COR-L47 (cell line): ENCODE measurements around the gene OR2AT4.
"Not testable (repeated sequence)": the region's sequence is repeated elsewhere in the genome, so short reads cannot be mapped to it uniquely, and the experiment has no call there.

ENCODE experiments used
- DNase-seq: peaks from one replicate; lab custom pipeline; 2025; lab: John Stamatoyannopoulos, UW

Gene OR2AT4

DNA sequence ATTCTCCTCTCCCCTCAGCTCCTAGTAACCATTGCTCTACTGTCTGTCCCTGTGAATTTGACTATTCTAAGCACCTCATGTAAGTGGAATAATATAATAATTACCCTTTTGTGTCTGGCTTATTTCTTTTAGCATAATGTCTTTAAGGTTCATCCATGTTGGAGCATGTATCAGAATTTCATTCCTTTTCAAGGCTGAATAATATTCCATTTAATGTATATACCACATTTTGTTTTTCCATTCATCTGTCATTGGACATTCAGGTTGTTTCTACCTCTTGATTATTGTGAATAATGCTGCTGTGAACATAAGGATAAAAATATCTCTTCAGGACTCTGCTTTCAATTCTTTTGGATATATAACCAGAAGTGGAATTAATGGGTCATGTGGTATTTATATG, 28.1 kb downstream of the OR2AT4 start:
- DNase-seq: no peak

DNA sequence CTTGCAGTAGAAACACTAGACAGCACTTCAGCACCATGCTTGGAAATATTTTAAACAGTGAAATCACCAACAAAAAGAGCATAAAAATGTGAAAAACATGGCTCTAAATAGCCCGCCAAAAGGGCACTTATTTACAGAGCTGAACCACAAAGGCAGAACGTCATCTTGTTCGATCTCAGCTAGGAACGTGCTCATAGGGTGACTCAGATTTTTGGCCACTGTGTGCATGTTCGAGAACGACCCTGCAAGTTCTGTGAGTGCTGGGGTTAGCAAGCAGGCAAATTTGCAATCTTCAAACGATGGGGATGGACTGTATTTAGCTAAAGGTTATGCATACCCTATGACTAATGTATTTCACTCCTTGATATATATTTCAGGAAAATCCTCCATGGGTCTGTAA, 30.6 kb downstream of the OR2AT4 start:
- no peak for DNase-seq

DNA sequence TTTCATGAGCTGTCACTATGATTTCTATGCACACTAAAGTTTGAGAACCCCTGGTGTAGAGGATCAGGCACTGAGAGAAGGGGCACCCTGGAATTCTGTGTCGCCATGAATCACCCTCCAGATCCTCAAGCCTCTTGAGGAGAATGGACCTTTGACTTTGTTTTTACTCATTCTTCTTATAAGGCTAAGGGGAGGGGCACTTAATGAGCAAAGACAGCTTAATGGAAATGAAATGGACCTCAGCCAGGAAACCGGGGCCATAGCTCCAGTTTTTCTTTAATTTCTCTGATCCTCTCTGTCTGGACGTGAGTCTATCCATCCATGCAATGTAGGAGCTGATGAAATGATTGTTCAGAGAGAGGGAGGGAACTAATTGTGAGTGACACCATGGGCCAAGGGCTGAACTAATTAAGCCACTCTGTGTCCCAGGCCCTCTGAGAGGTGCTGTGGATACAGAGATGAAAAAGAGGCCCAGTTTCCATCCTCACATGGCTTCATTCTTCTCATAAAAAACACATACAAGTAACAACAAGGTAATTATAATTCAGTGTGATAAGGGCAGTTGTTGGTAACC, 32.8 kb downstream of the OR2AT4 start:
- no peak for DNase-seq

DNA sequence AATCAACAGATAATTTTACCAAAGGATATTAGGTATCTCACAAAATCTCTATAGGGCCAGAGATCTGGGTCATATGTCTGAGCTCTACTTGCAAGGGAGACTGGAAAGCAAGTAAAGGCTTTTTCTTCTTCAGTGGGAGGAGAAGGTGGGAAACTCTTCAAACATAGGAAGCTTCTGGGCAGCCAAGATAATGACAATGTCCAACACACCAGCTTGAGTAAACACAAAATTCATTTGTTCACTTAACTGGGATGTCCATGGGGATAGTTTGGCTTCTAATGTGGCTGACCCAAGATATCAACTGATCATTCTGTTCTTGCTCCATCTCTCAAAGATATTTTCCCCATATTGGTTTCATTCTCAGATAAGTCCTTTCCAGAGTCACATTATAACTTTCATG, 37.4 kb downstream of the OR2AT4 start:
- no peak for DNase-seq

DNA sequence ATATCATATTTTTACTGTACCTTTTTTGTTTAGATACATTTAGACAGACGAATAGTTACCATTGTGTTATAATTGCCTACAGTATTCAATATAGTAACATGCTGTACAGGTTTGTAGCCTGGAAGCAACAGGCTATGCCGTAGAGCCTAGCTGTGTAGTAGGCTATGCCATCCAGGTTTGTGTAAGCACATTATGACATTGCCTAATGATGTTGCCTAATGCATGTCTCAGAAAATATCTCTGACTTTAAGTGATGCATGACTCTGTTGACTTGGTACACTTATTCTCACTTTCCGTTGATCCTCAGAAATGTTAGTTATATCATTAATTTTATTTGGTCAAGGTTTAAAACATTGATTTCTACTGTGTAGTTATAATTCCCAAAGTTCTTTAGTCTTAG, 39.9 kb downstream of the OR2AT4 start:
- DNase-seq: no peak

DNA sequence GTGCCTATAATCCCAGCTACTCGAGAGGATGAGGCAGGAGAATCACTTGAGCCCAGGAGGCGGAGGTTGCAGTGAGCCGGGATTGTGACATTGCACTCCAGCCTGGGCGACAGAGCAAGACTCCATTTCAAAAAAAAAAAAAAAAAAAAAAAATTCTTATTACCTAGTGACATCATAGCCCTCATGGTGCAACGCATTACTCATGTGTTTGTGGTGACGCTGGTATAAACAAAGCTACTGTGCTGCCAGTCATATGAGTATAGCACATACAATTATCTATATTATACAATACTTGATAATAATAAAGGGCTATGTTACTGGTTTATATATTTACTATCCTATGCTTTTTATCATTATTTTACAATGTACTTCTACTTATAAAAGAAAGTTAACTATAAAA, 41.2 kb downstream of the OR2AT4 start:
- DNase-seq: no peak

DNA sequence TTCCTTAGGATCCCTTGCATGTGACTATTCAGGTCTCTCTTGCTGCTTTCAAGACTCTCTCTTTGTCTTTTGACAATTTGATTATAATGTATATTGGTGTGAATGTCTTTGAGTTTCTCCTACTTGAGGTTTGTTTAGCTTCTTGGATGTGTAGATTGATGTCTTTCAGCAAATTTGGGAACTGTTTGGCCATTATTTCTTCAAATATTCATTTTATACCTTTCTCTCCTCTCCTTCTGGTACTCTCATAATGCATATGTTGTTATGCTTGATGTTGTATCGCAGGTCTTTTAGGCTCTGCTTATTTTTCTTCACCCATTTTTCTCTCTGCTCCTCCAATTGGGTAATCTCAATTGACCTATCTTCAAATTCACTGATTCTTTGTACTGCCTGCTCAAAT, 44.2 kb downstream of the OR2AT4 start:
- DNase-seq: no peak

DNA sequence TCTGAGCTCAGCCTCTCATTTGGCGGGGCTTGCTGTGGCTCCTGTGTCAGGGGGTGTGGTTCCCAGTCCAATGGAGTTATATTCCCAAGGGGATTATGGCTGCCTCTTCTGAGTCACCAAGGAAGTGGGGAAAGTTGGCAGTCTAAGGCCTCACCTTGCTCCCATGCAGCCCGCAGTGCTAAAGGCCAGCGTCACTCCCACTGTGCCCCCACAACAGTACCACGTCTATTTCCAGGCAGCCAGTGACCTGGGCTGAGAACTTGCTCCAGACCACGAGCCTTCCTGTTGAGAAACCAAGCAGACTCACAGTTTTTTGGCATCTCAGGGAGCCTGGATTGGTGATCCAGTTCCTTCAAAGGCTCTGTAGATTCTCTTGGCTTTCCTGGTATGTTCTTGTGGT, 45.6 kb downstream of the OR2AT4 start:
- DNase-seq: no peak

DNA sequence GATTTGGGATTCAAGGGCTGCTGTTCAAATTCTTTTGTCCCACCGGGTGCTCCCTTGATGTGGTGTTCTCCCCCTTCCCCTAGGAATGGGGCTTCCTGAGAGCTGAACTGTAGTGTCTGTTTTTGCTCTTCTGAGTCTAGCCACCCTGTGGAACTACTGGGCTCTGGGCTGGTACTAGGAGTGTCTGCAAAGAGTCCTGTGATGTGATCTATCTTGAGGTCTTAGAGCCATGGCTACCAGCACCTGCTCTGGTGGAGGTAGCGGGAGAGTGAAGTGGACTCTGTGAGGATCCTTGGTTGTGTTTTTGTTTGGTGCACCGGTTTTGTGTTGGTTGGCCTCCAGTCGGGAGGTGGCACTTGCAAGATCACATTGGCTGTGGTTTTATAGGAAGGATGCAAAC, 46.2 kb downstream of the OR2AT4 start:
- DNase-seq: no peak

DNA sequence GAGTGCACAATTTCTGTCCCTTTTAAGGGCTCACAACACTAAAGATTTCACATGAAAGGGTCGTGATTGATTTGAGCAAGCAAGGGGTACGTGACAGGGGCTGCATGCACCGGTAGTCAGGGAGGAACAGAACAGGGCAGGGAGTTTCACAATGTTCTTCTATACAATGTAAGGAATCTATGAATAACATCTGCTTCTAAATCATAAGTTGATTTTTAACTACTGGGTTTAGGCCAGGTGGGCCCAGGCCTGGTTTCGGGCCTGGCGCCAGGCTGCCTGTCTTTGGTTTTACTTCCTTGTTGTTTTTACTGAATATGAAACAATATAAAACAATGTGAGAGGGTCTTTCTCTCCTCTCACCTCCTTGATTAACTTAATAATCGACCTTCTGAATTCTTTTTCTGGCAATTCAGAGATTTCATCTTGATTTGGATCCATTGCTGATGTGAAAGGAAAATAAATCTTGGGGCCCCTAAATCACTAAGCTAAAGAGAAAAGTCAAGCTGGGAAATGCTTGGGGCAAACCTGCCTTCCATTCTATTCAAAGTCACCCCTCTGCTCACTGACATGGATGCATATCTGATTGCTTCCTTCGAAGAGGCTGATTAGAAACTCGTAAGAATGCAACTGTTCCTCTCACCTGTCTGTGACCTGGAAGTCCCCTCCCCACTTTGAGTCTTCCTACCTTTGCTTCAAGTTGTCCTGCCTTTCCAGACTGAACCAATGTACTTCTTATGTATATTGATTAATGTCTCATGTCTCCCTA, 47.0 kb downstream of the OR2AT4 start:
- DNase-seq: not testable (repeated sequence)

DNA sequence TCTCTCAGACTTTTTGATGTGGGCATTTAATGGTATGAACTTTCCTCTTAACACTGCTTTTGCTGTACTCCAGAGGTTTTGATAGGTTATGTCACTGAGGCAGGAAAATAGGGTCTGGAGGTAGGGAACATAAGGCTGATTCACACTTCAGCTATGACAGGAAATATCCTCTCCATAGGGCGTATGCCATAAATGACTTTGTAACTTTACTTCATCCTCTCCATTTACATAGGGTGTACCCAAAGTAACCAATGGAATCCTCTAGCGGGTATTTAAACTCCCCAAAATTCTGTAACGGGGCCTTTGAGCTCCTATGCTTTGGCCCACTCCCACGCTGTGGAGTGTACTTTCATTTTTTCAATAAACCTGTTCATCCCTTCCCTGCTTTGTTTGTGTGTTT, 49.5 kb downstream of the OR2AT4 start:
- no peak for DNase-seq

DNA sequence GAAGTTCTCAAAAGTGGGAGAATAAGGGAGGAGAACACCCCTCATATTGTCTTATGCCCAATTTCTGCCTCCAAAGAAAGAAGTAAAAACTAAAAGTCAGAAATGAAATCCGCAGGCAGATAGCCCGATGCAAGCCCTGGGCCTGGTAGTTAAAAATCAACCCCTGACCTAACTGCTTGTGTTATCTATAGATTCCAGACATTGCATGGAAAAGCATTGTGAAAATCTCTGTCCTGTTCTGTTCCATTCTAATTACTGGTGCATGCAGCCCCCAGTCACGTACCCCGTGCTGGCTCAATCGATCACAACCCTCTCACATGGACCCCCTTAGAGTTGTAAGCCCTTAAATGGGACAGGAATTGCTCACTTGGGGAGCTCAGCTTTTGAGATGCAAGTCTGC, 50.0 kb downstream of the OR2AT4 start:
- not testable (repeated sequence) for DNase-seq

DNA sequence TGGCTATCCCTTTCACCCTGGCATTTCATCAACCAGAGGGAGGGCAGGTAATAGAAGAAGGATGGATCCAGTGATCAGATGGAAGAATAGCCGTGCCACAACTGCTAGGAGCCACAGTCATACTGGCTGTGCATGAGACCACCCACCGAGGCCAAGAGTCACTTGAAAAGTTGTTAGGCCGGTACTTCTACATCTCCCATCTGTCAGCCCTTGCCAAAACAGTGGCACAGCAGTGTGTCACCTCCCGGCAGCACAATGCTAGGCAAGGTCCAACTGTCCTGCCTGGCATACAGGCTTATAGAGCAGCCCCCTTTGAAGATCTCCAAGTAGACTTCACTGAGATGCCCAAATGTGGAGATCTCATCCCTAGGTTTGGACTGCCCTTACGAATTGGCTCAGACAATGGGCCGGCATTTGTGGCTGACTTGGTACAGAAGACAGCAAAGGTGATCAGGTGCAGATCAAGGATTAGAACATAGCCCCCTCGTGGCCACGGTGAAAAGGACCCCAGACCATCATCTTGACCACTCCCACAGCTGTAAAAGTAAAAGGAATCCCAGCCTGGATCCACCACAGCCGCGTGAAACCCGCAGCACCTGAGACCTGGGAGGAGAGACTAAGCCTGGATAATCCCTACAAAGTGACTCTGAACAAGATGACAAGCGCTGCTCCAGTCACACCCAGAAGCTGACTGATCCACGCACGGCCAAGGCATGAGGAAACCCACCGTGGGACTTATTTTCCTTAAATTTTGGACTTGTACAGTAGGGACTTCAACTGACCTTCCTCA, 52.1 kb downstream of the OR2AT4 start:
- DNase-seq: not testable (repeated sequence)

DNA sequence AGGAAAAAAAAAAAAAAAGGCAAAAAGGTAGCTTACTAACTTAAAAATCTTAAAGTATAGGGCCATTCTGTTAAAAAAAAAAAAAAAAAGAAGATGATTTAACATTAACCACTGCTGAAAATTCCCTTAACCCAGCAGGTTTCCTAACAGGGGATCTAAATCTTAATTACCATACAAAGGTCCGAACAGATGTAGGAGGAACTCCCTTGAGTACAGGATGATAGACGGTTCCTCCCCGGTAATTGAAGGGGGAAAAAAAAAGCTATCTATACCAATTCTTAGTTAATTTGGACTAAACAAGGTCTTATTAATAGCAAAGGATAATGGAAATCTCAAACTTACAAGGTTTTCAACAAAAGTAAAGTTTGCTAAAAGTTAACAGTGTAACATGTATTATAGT, 54.9 kb downstream of the OR2AT4 start:
- not testable (repeated sequence) for DNase-seq

DNA sequence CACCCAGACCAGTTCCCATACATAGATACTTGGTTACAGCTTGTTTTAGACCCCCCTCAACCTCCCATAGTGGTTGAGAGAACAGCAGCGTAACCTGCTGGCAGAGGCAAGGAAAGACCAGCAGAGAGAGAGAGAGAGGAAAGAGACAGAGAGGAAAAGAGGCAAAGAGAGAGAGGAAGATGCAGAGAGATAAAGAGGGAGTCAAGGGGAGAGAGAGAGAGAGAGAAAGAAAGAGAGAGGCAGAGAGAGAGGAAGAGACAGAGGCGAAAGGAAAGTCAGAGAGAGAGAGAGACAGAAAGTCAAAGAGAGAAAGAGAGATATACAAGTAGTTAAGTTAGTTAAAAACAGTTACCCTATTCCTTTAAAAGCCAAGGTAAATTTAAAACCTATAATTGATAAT, 55.4 kb downstream of the OR2AT4 start:
- DNase-seq: no peak

DNA sequence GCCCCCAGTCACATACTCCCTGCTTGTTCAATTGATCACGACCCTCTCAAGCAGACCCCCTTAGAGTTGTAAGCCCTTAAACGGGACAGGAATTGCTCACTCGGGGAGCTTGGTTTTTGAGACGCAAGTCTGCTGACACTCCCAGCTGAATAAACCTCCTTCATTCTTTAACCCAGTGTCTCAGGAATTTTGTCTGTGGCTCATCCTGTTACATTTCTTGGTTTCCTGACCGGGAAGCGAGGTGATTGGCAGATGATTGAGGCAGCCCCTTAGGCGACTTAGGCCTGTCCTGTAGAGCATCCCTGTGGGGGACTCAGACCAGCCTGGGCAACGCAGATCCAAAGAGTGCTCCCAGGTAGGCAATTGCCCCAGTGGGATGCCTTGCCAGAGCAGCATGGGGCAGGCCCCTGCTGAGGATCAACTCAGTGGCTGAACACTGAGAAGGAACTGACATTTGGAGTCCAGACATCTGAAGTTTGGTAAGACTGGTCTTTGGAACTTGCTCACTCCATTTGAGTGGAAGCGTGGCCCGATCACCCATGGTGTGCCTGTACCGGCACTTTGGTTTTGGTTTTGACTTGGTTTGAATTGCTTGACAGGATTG, 56.4 kb downstream of the OR2AT4 start:
- DNase-seq: no peak

DNA sequence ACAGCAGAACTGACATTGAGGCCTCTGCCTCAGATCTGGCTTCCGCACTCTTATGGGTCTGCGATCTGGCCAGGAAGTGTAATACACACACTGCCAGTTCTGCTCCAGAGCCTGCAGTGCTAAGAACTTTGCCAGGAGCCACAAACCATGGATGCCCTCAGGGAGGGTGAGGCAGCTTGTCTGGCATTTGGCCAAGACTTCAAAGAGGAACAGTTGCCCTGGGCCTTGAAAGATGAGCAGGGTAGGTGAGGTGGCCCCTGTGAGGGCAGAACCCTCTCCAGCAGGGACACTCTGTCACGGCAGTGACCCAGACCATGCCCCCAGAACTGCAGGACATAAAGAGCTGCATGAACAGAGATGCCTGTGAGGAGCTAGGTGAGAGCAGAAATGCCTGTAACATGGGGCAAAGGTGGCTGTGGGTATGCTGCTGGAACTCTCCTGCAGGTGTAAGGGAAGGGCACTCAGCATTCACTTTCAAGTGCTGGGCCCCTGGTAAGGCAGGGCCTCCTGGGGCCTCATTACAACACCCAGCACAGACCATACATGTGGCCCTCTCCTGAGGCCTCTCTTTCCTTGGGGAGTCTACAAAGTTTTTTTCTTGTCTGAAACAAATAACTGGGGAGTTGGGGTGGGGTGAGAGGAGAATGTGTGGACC, 60.6 kb downstream of the OR2AT4 start:
- no peak for DNase-seq

DNA sequence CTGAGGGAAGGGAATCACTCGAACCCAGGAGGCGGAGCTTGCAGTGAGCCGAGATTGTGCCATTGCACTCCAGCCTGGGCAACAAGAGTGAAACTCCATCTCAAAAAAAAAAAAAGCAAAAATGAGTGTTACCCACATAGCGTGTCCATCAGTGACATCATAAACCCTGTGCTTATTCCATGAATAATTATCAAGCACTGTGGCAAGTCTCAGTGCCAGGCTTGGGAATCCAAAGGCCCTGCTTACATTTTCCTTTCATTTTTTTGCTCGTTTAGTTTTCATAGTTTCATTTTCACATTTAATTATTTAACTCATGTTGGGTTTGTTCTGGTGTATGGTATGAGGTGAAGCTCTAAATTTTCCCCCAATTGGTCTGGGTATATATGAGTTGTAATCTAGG, 61.4 kb downstream of the OR2AT4 start:
- DNase-seq: no peak

DNA sequence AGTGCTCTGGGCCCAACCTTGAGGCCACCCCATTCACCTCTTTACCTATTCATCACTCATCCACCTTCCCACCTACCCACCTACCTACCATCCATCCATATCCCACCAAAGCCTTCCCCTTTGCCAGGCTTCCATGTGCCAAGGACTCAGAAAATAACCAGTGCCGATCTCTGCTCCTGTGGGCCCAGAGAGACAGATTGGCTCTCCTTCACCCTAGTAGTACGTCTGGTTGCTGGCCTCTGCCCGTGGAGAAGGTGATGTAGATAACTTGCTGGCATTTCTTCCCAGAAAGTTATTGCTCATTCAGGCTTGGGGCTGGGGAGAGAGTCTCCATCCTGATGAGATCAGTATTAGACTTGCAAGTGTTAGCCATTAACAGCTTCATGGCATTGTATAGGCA, 62.8 kb downstream of the OR2AT4 start:
- DNase-seq: no peak

DNA sequence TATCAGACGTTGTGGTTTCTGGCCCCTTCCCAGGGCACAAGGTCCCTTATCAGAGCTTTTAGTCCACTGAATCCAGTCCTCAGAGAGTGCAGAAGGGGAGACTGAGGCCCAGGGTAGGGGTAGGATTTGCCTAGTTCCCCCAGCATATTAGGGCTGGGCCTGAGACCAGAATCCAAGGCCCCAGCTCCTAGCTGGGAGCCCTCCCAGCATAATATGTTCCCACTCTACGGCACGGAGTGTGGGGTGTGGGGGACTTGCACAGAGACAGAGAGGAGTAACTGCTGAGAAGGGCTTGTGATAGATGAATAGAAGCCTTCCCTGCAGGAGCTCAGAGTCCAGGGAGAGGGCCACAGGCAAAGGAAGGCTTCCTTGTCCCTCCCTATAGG, 64.1 kb downstream of the OR2AT4 start:
- DNase-seq: no peak

DNA sequence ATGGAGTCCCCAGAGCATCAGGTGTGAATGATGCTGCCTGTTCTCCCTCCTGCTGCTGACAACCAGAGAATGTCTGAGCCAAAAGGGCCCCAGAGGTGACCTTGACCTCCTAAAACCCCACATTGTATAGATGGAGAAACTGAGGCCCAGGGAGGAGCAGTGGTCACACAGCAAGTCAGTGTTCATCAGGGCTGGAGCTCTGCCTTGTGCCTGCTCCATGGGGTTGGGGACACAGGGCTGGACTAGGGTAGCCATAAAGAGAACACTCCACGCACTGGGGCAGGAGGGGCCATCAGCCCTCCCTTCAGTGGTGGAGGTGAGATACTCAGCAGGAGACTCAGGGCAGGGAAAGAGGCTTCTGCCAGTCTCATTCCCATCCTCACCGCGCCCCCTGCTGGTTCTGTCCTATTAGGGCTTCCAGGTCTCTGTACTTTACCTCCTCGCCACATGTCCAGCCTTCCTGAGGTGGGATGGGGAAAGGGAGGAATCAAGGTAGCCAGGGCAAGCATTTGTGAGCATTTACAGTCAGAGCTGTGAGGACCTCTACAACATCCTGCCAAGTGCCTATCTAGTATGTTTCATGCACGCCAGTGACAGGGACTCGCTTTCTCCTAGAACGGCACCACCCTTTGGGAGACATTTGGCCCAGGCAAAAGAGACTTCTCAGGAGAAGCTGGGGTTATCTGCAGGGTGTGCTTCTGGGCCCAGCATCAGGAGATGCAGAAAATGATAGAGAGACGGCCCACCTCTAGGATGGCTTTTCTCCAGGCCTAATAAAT, 64.7 kb downstream of the OR2AT4 start:
- peak; percentile 23 for DNase-seq
